ENCODE data around the gene AGTPBP1. TPM values are rescaled to one million over a fixed set of nuclear protein-coding genes. Genes with fewer than 3 reads are reported as not detected.

The AGTPBP1 gene
- total and polyA plus RNA-seq, 2 experiments from 2014 or later: 6.6 to 12.9 TPM

- TF ChIP-seq EZH2phosphoT487 (IDR thresholded peaks at IDR 0.05; ENCODE audit: insufficient read depth, low read depth) (no peak), EZH2 (IDR thresholded peaks at IDR 0.05; ENCODE audit: insufficient read depth, poor library complexity, severe bottlenecking) (no peak)
- Histone ChIP-seq H3K36me3 (ENCODE audit: low read depth) (no peaks in the 10 kb centered on the region), H3K4me2 (ENCODE audit: unreplicated experiment) (no peak overlapping the region), H3K79me2 (ENCODE audit: insufficient read depth) (no peaks in the 10 kb centered on the region), H4K20me1 (ENCODE audit: insufficient read depth) (no peaks in the 10 kb centered on the region), H3F3A (ENCODE audit: insufficient read depth) (no peaks in the 10 kb centered on the region), H3K4me3 (no peak overlapping the region), H3K9me2 (ENCODE audit: insufficient read depth) (no peaks in the 10 kb centered on the region), H3K9ac (no peak overlapping the region), H3K27me3 (replicated peaks; ENCODE audit: insufficient read depth) (no peaks in the 10 kb centered on the region), H3K9me3 (ENCODE audit: low read depth) (no peaks in the 10 kb centered on the region), H3K27ac (no peak overlapping the region), H2AFZ (no peak overlapping the region), H3K4me1 (ENCODE audit: insufficient read depth) (peaks cover 14% of the 10 kb centered on the region)
- 91 to 96% methylated on average over 3 of the region's 3 CpGs for WGBS, 2 experiments (ENCODE audit: low coverage in 1 of 2, low lambda C conversion rate in 2 of 2, missing lambda C conversion rate in 2 of 2)
- DNase-seq: no peak
- in situ Hi-C loops (cut with MboI): loop anchor here (25.0 kb wide), 1 partner anchor 1217 kb away; no protein-coding TSS in a partner anchor
These were observed 137.8 kb downstream of the AGTPBP1 start for GRCh38 chr9:85603936-85604335.

GRCh38 chr9:85602742-85603141 is 139.0 kb downstream of the AGTPBP1 start:
- no peaks in the 10 kb centered on the region for H3F3A ChIP-seq (ENCODE audit: insufficient read depth)
- H4K20me1 ChIP-seq (ENCODE audit: insufficient read depth): no peaks in the 10 kb centered on the region
- H3K9me3 ChIP-seq (ENCODE audit: low read depth): no peaks in the 10 kb centered on the region
- TF ChIP-seq EZH2phosphoT487 (IDR thresholded peaks at IDR 0.05; ENCODE audit: insufficient read depth, low read depth) (no peak), EZH2 (IDR thresholded peaks at IDR 0.05; ENCODE audit: insufficient read depth, poor library complexity, severe bottlenecking) (no peak)
- H3K9ac ChIP-seq: no peak overlapping the region
- no peaks in the 10 kb centered on the region for H3K36me3 ChIP-seq (ENCODE audit: low read depth)
- no peaks in the 10 kb centered on the region for H3K9me2 ChIP-seq (ENCODE audit: insufficient read depth)
- peaks cover 14% of the 10 kb centered on the region for H3K4me1 ChIP-seq (ENCODE audit: insufficient read depth)
- H3K79me2 ChIP-seq (ENCODE audit: insufficient read depth): no peaks in the 10 kb centered on the region
- H2AFZ ChIP-seq: no peak overlapping the region
- H3K27me3 ChIP-seq (replicated peaks; ENCODE audit: insufficient read depth): no peaks in the 10 kb centered on the region
- no peak for DNase-seq
- no peak overlapping the region for H3K27ac ChIP-seq
- H3K4me3 ChIP-seq: no peak overlapping the region
- WGBS, 2 experiments (ENCODE audit: low coverage in 1 of 2, low lambda C conversion rate in 2 of 2, missing lambda C conversion rate in 2 of 2): 91 to 92% methylated on average over 6 of the region's 6 CpGs
- in situ Hi-C loops (cut with MboI): loop anchor here (25.0 kb wide), 1 partner anchor 1215 kb away; no protein-coding TSS in a partner anchor
- H3K4me2 ChIP-seq (ENCODE audit: unreplicated experiment): no peak overlapping the region

DNA sequence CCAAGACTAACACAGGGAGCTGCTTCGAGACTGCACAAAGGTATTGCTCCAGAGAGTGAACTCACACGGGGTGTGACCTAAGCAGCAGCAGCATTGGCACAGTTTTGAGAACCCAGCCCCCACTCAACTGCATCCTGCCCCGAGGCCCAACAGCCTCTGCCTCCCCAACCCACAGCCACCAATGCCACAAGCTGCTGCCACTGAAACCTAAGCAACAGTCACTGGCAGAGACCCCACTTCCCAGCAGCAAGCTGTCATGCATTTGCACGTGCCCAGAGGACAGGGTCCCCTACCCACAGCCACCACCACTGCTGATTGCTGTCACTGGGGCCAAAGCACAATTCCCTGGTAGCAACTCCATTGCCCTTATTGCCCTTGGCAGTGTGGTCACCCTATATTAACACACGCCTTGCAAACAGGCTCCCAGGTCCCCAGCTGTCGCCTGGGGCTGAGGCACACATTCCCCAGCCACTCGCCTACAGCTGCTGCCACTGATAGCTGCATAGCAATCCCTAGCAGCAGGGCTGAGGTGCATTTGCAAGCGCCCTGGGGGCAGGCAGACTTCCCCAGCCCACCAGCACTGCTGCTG is 141.0 kb downstream of the AGTPBP1 start:
- H3K27me3 ChIP-seq (replicated peaks; ENCODE audit: insufficient read depth): no peaks in the 10 kb centered on the region
- H3K9ac ChIP-seq: no peak overlapping the region
- TF ChIP-seq EZH2 (IDR thresholded peaks at IDR 0.05; ENCODE audit: insufficient read depth, poor library complexity, severe bottlenecking): no peak
- no peak for DNase-seq
- in situ Hi-C loops (cut with MboI): loop anchor here (25.0 kb wide), 1 partner anchor 1213 kb away; no protein-coding TSS in a partner anchor
- no peaks in the 10 kb centered on the region for H3F3A ChIP-seq (ENCODE audit: insufficient read depth)
- H4K20me1 ChIP-seq (ENCODE audit: insufficient read depth): no peaks in the 10 kb centered on the region
- H3K27ac ChIP-seq: no peak overlapping the region
- no peaks in the 10 kb centered on the region for H3K36me3 ChIP-seq (ENCODE audit: low read depth)
- peaks cover 14% of the 10 kb centered on the region for H3K4me1 ChIP-seq (ENCODE audit: insufficient read depth)
- no peak overlapping the region for H3K4me2 ChIP-seq (ENCODE audit: unreplicated experiment)
- no peaks in the 10 kb centered on the region for H3K9me3 ChIP-seq (ENCODE audit: low read depth)
- WGBS, 2 experiments (ENCODE audit: low coverage in 1 of 2, low lambda C conversion rate in 2 of 2, missing lambda C conversion rate in 2 of 2): 67 to 75% methylated on average over 8 of the region's 8 CpGs
- H3K79me2 ChIP-seq (ENCODE audit: insufficient read depth): no peaks in the 10 kb centered on the region
- H3K4me3 ChIP-seq: no peak overlapping the region
- H2AFZ ChIP-seq: no peak overlapping the region
- H3K9me2 ChIP-seq (ENCODE audit: insufficient read depth): no peaks in the 10 kb centered on the region

GRCh38 chr9:85599540-85600105 is 142.1 kb downstream of the AGTPBP1 start:
- no peaks in the 10 kb centered on the region for H3K36me3 ChIP-seq (ENCODE audit: low read depth)
- H3K4me2 ChIP-seq (ENCODE audit: unreplicated experiment): no peak overlapping the region
- H3K9ac ChIP-seq: no peak overlapping the region
- no peak overlapping the region for H3K27ac ChIP-seq
- no peaks in the 10 kb centered on the region for H3K27me3 ChIP-seq (replicated peaks; ENCODE audit: insufficient read depth)
- 46 to 47% methylated on average over 3 of the region's 3 CpGs for WGBS, 2 experiments (ENCODE audit: low coverage in 1 of 2, low lambda C conversion rate in 2 of 2, missing lambda C conversion rate in 2 of 2)
- H2AFZ ChIP-seq: no peak overlapping the region
- TF ChIP-seq EZH2 (IDR thresholded peaks at IDR 0.05; ENCODE audit: insufficient read depth, poor library complexity, severe bottlenecking) (no peak), EZH2phosphoT487 (IDR thresholded peaks at IDR 0.05; ENCODE audit: insufficient read depth, low read depth) (no peak)
- peak; percentile 26 for DNase-seq
- H3K4me3 ChIP-seq: no peak overlapping the region
- in situ Hi-C loops (cut with MboI): loop anchor here (25.0 kb wide), 1 partner anchor 1212 kb away; no protein-coding TSS in a partner anchor
- no peaks in the 10 kb centered on the region for H3F3A ChIP-seq (ENCODE audit: insufficient read depth)
- H3K79me2 ChIP-seq (ENCODE audit: insufficient read depth): no peaks in the 10 kb centered on the region
- H3K4me1 ChIP-seq (ENCODE audit: insufficient read depth): peaks cover 14% of the 10 kb centered on the region
- H3K9me2 ChIP-seq (ENCODE audit: insufficient read depth): no peaks in the 10 kb centered on the region
- no peaks in the 10 kb centered on the region for H4K20me1 ChIP-seq (ENCODE audit: insufficient read depth)
- H3K9me3 ChIP-seq (ENCODE audit: low read depth): no peaks in the 10 kb centered on the region

Data from GM23248 (cell line).